Right atrium auricular region (tissue), 2 donors: Measurements from ENCODE around the gene FRMD8. TPM values are rescaled to one million over a fixed set of nuclear protein-coding genes. Genes with fewer than 3 reads are reported as not detected.

ENCODE experiments used
- DNase-seq: peaks from one replicate; pipeline ENCODE4 v3.0.0-alpha.2; 2019; ENCODE audit warnings: low spot score
- H3K27ac ChIP-seq, 2 donors: fragments of 200-600 bp; sonication (generic); 1 replicate in 1 of 2; 2 replicates in 1 of 2; pipeline ENCODE4 v1.5.1; 2016 to 2019
- H3K27me3 ChIP-seq, 2 donors: fragments of 200-600 bp; sonication (generic); one replicate each; pipeline versions ENCODE4 v1.5.1 to v1.6.0; 2017 to 2019
- H3K36me3 ChIP-seq: fragments of 200-600 bp; sonication (generic); one replicate; pipeline ENCODE4 v1.5.1; 2016
- H3K4me1 ChIP-seq, 2 donors: fragments of 200-600 bp; sonication (generic); one replicate each; pipeline versions ENCODE4 v1.5.1 to v1.6.0; 2017 to 2019
- H3K4me3 ChIP-seq, 2 donors: fragments of 200-600 bp; sonication (generic); 1 replicate in 1 of 2; 2 replicates in 1 of 2; pipeline ENCODE4 v1.5.1; 2017 to 2019; ENCODE audit warnings: mild to moderate bottlenecking in 1 of 2, moderate library complexity in 1 of 2
- H3K9me3 ChIP-seq, 2 donors: fragments of 200-600 bp; sonication (generic); one replicate each; pipeline ENCODE4 v1.5.1; 2019
- total RNA-seq, 2 donors: library from RNA; depleted of rRNA; stranded (reverse); fragments of >200 nt; gene quantifications; one replicate each; pipeline ENCODE4 v1.1.0, GENCODE V29; 2016
- TF ChIP-seq, protein P1 (sequence below), 2 donors: fragments of 200-600 bp; sonication (generic); IDR thresholded peaks; one replicate each; pipeline ENCODE4 v1.5.1; 2019; ENCODE audit warnings: antibody characterized with exemption in 2 of 2

The FRMD8 gene
- total RNA-seq, 2 donors from 2014 or later: 10.2 to 23.8 TPM

DNA sequence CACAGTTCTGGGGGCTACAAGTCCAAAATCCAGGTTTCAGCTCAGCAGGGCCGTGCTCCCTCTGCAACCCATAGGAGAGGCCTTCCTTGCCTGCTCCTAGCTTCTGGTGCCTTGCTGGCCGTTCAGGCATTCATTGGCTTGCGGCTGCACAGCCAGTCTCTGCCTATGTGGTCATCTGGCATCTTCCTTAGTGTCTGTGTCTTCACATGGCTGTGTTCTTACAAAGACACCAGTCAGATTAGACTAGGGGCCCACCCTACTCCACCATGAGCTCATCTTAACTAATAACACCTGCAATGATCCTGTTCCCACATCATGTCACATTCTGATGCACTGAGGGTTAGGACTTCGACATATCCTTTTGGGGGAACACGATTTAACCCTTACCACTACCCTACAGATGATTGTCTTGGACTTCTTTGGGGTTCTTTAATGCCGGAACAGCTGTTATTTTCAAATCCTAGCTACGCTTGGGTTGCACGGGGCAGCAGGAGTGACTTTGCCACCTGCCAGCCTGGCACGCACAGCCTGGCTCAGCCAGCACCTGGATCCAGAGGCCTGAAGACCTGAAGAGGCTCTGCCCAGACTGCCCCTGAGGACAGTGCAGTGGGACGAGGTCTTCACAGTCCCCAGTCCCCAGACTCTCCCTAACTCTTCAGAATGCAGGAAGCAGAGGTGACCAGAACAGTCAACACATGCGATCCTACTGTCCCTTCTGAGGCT, 28.5 kb downstream of the FRMD8 start:
- peaks cover 0 to 63% of the 10 kb centered on the region in 2 donors for H3K4me1 ChIP-seq
- no peaks in the 10 kb centered on the region for H3K27me3 ChIP-seq
- H3K27ac ChIP-seq: peak overlapping the region in 1 of 2 donors; percentile 1
- DNase-seq: no peak
- no peaks in the 10 kb centered on the region for H3K9me3 ChIP-seq
- peaks cover 18% of the 10 kb centered on the region for H3K36me3 ChIP-seq
- H3K4me3 ChIP-seq: no peak overlapping the region
- TF ChIP-seq, protein P1, sequence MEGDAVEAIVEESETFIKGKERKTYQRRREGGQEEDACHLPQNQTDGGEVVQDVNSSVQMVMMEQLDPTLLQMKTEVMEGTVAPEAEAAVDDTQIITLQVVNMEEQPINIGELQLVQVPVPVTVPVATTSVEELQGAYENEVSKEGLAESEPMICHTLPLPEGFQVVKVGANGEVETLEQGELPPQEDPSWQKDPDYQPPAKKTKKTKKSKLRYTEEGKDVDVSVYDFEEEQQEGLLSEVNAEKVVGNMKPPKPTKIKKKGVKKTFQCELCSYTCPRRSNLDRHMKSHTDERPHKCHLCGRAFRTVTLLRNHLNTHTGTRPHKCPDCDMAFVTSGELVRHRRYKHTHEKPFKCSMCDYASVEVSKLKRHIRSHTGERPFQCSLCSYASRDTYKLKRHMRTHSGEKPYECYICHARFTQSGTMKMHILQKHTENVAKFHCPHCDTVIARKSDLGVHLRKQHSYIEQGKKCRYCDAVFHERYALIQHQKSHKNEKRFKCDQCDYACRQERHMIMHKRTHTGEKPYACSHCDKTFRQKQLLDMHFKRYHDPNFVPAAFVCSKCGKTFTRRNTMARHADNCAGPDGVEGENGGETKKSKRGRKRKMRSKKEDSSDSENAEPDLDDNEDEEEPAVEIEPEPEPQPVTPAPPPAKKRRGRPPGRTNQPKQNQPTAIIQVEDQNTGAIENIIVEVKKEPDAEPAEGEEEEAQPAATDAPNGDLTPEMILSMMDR (IDR thresholded peaks at IDR 0.05): no peak

DNA sequence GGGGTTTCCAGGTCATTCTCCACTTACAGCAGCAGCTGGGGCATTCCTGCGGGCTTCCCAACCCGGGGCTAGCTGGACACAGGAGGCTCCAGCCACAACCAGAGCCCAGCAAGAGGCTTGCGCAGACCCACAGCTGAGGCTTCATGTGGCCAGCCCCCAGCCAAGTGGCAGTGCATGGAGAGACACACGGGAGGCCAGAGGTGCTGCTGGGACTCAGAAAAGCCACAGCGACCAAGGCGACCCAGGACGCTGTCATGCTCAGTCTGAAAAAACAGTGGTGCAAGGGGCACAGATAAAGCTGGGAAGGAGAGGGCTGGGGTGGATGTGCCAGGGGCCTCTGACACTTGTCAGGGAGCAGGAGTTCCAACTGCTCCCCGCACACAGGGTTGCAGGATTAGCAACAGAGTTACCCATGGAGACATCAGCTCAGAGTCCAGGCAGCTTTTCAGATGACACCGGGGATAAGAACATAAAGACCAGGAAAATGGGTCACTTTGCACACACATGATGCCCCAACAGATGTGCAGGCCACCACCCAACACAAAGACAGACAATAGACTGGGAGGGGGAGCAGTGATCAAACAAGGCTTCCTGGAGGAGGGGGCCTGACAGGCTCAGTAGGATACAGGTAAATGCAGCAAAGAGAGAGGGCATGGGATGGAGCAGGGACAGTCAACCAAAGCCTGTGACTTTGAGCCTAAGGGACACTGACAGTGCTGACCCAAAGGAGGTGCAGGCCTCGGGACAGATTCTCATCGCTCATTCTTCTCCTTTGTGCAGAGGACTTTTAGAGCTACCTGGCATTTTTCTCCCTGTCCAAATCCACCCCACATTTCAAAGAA, 29.3 kb downstream of the FRMD8 start:
- Histone ChIP-seq H3K27ac (peak overlapping the region; percentile 99), H3K27me3 (no peaks in the 10 kb centered on the region), H3K9me3 (no peaks in the 10 kb centered on the region), H3K36me3 (peaks cover 13% of the 10 kb centered on the region), H3K4me1 (peaks cover 0 to 71% of the 10 kb centered on the region in 2 donors), H3K4me3 (peak overlapping the region; percentile 37 to 95)
- TF ChIP-seq, protein P1 (IDR thresholded peaks at IDR 0.05): no peak
- no peak for DNase-seq

DNA sequence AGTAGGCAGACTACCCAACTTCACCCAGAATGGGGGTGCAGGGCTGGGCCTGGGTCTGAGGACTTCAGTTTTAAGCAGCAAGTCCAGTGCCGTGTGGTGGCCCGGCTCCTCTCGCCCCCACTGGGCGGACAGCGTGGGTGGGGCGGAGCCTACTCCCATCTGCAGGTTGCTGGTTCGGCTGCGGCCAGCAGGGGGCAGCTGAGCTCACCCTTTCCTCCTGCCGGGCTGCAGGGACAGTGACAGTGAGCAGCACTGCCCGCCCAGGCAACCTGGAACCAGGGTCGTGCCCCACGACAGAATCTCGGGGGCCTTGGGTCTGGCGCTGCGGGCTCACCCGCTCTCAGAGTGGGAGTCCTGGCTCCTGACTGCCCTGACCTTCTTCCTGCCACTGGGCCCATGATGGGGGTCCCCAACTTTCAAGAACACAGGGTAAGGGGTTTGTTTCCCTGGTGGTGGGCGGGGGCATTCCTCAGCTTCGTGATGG, 29.9 kb downstream of the FRMD8 start:
- H3K4me1 ChIP-seq: peaks cover 0 to 75% of the 10 kb centered on the region in 2 donors

DNA sequence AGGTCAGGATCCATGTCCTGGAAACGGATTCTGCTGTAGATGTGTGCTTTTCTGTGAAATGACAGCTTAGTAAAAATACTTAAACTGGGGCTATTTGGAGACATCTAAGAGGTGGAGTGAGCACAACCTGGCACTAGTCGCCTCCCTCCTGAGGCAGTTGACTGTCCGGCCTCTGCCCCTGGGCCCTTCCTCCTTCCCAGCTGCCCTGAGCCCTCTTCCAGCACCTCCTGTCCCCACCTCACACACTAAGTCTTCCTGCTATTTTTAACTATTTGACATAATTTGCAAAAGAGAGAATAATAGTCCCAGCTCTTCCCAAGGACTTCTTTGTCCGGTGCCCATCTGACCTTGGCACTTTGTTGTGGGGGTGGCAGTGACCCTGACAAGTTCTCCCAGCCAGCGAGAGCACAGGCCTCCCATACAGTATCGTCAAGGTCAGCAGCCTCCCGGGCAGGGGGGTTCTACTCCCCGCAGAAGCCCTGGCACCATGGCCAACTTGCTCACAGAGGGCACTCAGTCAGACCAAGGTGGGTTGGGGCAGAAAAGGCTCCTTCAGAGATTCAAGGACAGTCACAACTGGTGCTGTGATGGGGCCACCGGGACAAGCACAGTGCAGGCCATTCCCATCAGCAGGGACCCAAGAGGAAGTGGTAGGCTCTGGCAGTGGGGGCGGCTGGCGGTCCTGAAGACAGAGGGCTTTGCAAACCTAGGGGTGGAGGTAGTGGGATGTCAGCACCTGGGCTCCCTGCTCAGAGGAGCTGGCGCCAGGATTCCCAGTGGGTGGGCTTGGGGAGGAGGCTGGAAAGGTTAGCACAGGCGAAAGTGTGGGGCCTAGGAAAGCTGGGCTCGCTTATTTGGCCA, 30.6 kb downstream of the FRMD8 start:
- Histone ChIP-seq H3K27me3 (no peaks in the 10 kb centered on the region), H3K4me1 (peaks cover 0 to 77% of the 10 kb centered on the region in 2 donors), H3K4me3 (peak overlapping the region; percentile 37 to 95), H3K9me3 (no peaks in the 10 kb centered on the region), H3K27ac (peak overlapping the region; percentile 99), H3K36me3 (no peaks in the 10 kb centered on the region)
- no peak for DNase-seq
- TF ChIP-seq, protein P1 (IDR thresholded peaks at IDR 0.05): no peak

More for the DNA sequence above, 29.9 kb downstream of the FRMD8 start:
- Histone ChIP-seq H3K4me3 (peak overlapping the region; percentile 37 to 95), H3K36me3 (peaks cover 6% of the 10 kb centered on the region), H3K9me3 (no peaks in the 10 kb centered on the region), H3K27ac (peak overlapping the region; percentile 99), H3K27me3 (no peaks in the 10 kb centered on the region)
- peak; percentile 95 for DNase-seq
- TF ChIP-seq, protein P1 (IDR thresholded peaks at IDR 0.05): peak; percentile 93 to 97

DNA sequence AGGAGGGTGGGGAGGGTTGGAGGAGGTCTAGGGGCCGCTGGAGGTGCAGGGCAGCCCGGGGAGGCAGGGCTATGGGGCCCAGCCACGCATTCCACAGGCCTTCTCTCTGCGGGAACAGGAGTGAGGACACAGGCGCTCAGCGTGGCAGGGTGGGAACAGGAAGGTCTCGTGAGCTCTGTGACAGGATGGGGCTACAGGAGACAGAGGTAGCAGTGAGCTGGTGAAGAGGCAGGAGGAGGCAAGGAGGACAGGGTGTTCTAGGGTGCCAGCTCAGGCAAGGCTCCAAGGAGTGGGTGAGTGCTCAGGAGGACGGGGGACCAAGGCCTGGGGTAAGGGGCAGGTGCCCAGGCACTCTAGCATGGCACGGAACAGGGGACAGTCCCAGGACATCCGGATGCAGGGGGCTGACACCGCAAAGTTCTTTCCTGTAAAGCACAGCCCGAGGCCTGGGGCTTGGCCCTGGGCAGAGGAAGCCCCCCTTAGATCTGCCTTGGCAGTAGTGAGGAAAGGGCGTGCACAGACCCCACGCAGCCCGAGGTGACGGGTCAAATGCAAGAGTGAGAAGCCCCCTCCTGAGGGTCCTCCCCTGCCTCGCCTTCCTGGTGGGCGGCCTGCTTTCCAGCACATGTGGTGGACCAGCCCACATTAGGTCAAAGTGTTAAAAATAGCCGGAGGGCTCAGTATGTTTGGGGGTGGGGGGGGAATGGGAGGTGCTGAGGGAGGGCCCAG, 31.4 kb downstream of the FRMD8 start:
- Histone ChIP-seq H3K27ac (peak overlapping the region; percentile 99), H3K36me3 (no peaks in the 10 kb centered on the region), H3K9me3 (no peaks in the 10 kb centered on the region), H3K4me3 (peak overlapping the region; percentile 79 to 95), H3K4me1 (peaks cover 0 to 69% of the 10 kb centered on the region in 2 donors), H3K27me3 (no peaks in the 10 kb centered on the region)
- TF ChIP-seq, protein P1 (IDR thresholded peaks at IDR 0.05): no peak
- peak; percentile 80 for DNase-seq
